Measurements from ENCODE around the gene QRFP.

The QRFP gene, protein sequence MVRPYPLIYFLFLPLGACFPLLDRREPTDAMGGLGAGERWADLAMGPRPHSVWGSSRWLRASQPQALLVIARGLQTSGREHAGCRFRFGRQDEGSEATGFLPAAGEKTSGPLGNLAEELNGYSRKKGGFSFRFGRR

DNA sequence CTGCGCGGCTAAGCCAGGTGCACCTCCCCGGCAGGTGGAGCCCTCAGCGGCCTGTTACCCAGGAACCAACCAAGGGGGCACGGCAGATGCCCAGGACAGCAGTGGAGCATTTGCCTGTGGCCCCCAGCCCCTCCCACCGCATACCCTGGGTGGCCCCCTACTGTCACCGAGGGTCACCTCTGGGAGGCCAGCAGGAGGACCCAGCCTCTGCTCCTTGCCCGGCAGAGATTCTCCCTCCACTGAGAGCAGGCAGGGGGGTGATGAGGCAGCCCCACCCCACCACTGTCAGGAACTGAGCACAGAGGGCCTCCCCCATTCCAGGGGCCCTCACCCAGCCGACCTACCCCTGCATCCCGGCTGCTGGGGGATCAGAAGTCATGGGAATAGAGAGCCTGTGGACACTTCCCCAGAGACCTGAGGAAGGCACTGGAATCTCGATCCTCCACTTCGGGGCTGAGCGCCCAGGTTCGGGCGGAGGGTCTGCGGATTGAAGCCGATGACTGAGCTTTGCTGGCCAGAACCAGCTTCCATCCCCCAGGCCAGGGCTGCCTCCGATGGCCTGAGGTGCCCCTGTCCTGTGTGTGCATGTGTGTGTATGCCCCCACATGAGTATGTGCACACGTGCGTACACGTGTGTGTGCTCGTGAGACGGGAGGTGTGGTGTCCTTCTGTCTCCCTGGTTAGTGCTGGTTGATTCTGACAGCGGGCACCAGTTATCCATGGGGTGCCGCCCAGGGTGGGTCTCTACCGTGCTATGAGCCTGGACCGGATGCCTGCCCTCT is at the start of gene QRFP:
QRFP (minus strand) TSS at position 580 of the 782 bp plus-strand sequence. CDS start 2,974 bp downstream, outside the sequence.
- Mint-ChIP-seq H3K27me3 (peaks cover 13% of the 10 kb centered on the region), H3K36me3 (ENCODE audit: insufficient read depth) (peaks cover 2% of the 10 kb centered on the region), H3K4me1 (no peaks in the 10 kb centered on the region), H3K9me3 (no peaks in the 10 kb centered on the region), H3K27ac (ENCODE audit: low read depth) (no peak within 1 kb of the TSS), H3K4me3 (no peak within 1 kb of the TSS)
- ATAC-seq (replicated peaks; ENCODE audit: extremely low read depth, poor library complexity, severe bottlenecking) (no peak), DNase-seq (ENCODE audit: low spot score in 2 of 2) (no peak)

DNA sequence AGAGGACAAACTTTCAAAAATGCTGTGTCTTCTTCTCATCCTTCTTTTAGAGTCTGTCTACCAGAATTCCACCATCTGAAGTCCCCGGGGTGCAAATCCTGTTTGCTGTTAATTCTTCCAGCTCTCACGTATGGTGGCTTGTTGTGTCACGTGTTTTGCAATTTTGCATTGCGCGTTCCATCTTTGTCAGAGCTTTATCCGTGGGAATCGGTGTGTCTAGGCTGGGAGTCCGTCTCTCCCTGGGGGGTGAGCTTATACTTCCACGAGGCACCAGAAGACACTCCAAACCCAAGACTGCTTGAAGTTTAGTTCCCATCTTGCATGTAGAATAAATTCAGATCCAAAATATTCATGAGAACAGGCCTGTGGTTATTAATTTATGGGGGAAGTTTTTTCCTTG is 48.6 kb upstream of the QRFP start:
- Mint-ChIP-seq H3K36me3 (ENCODE audit: insufficient read depth) (peaks cover 2% of the 10 kb centered on the region), H3K4me1 (peaks cover 9% of the 10 kb centered on the region), H3K9me3 (no peaks in the 10 kb centered on the region), H3K27me3 (peaks cover 71% of the 10 kb centered on the region), H3K27ac (ENCODE audit: low read depth) (no peak overlapping the region), H3K4me3 (no peak overlapping the region)
- ATAC-seq (replicated peaks; ENCODE audit: extremely low read depth, poor library complexity, severe bottlenecking) (no peak), DNase-seq (ENCODE audit: low spot score in 2 of 2) (no peak)

DNA sequence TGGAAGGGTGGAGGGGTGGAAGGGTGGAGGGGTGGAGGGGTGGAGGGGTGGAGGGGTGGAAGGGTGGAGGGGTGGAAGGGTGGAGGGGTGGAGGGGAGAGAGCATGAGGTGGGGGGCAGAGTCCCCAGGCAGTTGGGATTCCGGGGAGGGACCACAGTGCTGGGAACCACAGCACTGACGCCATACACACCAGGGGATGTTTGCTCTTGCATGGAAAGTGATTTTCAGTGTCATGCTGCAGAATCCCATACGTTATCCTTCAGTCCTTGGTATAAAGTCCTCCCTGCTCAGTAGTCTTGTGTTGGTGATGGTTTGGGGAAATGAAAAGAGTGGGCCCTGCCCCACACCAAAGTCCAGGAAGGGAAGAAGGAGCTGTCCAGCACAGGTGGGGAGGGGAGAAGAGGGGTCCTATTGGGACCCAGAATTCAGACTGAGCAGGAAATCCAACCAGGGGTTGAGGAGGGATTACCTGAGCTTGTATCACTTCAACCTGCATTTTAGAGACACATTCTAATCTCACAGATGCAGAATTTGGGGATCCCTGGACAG is 48.0 kb upstream of the QRFP start:
- no peaks in the 10 kb centered on the region for H3K9me3 Mint-ChIP-seq
- no peak overlapping the region for H3K4me3 Mint-ChIP-seq
- ATAC-seq (replicated peaks; ENCODE audit: extremely low read depth, poor library complexity, severe bottlenecking) = no peak
- H3K4me1 Mint-ChIP-seq = peaks cover 9% of the 10 kb centered on the region
- no peak for DNase-seq (ENCODE audit: low spot score in 2 of 2)
- no peak overlapping the region for H3K27ac Mint-ChIP-seq (ENCODE audit: low read depth)
- H3K36me3 Mint-ChIP-seq (ENCODE audit: insufficient read depth) = peaks cover 2% of the 10 kb centered on the region
- H3K27me3 Mint-ChIP-seq = peaks cover 66% of the 10 kb centered on the region

DNA sequence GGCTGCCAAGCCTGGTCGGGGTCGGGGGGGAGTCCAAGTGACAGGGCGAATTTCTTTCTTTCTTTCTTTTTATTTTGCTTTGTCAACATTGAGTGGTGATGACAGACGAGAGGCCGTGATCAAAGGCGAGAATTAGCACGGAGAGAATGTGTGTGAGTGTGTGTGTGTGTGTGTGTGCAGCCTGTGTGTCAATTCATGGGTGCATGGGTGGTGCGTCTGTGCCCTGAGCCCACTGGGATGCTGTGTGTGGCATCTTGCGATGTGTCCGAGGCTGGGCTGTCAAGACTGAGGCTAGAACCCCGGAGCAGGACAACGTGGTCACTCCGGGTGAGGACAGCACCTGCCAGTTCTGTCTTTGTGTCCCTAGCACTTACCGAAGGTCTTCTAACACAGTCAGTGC is 47.2 kb upstream of the QRFP start:
- no peak overlapping the region for H3K4me3 Mint-ChIP-seq
- no peak overlapping the region for H3K27ac Mint-ChIP-seq (ENCODE audit: low read depth)
- peaks cover 63% of the 10 kb centered on the region for H3K27me3 Mint-ChIP-seq
- peaks cover 2% of the 10 kb centered on the region for H3K36me3 Mint-ChIP-seq (ENCODE audit: insufficient read depth)
- DNase-seq (ENCODE audit: low spot score in 2 of 2) = no peak
- ATAC-seq (replicated peaks; ENCODE audit: extremely low read depth, poor library complexity, severe bottlenecking) = no peak
- H3K4me1 Mint-ChIP-seq = peaks cover 9% of the 10 kb centered on the region
- H3K9me3 Mint-ChIP-seq = no peaks in the 10 kb centered on the region

DNA sequence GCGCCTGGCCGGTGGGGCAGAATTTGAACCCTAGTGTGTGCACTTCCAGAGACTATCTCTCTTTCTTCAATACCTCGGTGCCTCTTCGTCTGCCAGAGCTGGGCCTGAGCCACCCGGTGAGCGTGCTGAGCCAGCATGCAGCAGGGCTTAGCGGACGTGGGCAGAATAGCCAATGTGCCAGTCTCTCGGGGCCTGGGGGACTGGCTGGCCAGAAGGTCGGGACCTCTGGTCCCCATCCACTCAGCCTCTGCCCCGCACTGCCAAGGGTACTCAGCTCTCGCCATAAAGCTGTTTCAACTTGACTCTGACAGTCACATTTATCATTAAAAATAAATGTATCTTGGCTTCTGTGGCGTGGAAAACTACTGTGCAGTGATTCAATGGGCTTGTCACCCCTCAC is 46.6 kb upstream of the QRFP start:
- H3K36me3 Mint-ChIP-seq (ENCODE audit: insufficient read depth) = peaks cover 2% of the 10 kb centered on the region
- H3K4me1 Mint-ChIP-seq = peaks cover 9% of the 10 kb centered on the region
- H3K27ac Mint-ChIP-seq (ENCODE audit: low read depth) = no peak overlapping the region
- no peak for ATAC-seq (replicated peaks; ENCODE audit: extremely low read depth, poor library complexity, severe bottlenecking)
- H3K27me3 Mint-ChIP-seq = peaks cover 62% of the 10 kb centered on the region
- no peak overlapping the region for H3K4me3 Mint-ChIP-seq
- DNase-seq (ENCODE audit: low spot score in 2 of 2) = no peak
- no peaks in the 10 kb centered on the region for H3K9me3 Mint-ChIP-seq

DNA sequence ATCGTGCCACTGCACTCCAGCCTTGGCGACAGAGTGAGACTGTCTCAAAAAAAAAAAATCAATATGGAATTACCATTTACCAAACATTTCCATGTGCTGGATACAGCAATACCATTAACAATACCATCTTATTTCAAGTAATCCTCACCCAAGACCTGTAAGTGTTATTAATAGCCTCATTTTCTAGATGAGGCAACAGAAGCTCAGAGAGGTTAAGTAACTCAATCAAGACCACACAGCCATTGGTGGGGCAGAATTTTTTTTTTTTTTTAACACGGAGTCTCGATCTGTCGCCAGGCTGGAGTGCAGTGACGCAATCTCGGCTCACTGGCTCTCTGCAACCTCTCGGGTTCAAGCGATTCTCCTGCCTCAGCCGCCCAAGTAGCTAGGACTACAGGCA is 46.1 kb upstream of the QRFP start:
- no peak for ATAC-seq (replicated peaks; ENCODE audit: extremely low read depth, poor library complexity, severe bottlenecking)

DNA sequence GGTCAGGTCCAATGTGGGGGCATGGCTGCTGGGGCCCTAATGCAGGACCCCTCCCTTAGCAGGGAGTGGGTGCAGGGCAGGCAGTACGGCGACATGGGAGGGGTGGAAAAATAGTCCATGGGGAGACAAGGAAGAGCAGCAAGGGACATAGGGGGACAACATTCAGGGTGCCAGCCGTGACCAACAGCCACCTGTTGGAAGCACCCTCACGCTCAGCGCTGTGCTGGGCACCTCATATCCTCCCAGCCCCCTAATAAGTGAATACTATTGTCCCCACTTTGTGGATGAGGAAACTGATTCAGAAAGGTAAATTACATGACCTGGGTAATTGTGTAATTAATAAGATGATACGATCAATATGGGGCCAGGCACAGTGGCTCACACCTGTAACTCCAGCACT is 45.5 kb upstream of the QRFP start:
- DNase-seq (ENCODE audit: low spot score in 2 of 2) (no peak), ATAC-seq (replicated peaks; ENCODE audit: extremely low read depth, poor library complexity, severe bottlenecking) (no peak)
- no peak overlapping the region for H3K4me3 Mint-ChIP-seq
- no peak overlapping the region for H3K27ac Mint-ChIP-seq (ENCODE audit: low read depth)
- H3K4me1 Mint-ChIP-seq = peaks cover 9% of the 10 kb centered on the region
- peaks cover 61% of the 10 kb centered on the region for H3K27me3 Mint-ChIP-seq
- no peaks in the 10 kb centered on the region for H3K9me3 Mint-ChIP-seq
- H3K36me3 Mint-ChIP-seq (ENCODE audit: insufficient read depth) = peaks cover 2% of the 10 kb centered on the region

More for the DNA sequence above, 46.1 kb upstream of the QRFP start:
- no peak overlapping the region for H3K4me3 Mint-ChIP-seq
- H3K9me3 Mint-ChIP-seq = no peaks in the 10 kb centered on the region
- H3K36me3 Mint-ChIP-seq (ENCODE audit: insufficient read depth) = peaks cover 2% of the 10 kb centered on the region
- peaks cover 9% of the 10 kb centered on the region for H3K4me1 Mint-ChIP-seq
- no peak overlapping the region for H3K27ac Mint-ChIP-seq (ENCODE audit: low read depth)
- peaks cover 61% of the 10 kb centered on the region for H3K27me3 Mint-ChIP-seq
- DNase-seq (ENCODE audit: low spot score in 2 of 2) = no peak

DNA sequence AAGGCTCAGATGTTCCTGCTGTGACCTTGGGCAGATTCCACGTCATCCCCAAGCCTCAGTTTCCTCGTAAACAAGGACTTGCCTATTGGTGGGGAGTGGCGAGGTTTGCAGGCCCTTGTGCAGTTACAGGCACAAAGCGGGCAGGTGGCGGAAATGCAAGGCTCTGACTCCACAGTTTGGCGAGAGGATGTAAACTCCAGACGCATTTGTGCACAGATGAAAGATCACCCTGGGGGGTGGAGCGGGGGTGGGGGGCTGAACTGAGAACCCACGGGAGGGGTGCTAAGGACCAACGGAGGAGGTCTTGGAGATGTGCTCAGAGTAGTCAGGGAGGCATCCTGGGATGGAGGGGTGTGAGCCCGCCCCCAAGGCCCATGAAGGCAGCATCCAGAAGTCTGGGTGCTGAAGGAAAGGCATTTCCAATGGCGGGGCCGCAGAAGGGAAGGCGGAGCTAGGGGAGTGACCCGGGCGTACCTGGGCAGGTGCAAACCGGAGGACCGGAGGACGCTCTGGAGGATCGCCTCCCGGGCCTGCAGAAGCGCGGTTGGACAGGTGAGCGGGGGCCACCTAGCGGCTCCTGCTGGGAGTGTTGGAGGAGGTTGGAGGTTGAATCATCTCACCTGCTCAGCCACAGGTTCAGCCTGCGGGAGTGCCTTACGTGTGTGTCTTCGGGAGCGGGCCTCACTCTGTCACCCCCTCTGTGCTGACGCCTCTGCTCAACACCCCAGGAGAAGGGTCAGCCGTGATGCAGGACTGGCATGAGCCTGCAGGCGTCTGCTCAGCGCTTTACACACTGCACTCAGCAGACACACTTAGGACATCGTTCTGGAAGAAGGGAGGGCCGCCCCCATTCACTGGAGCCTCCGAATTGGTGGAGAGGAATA is 44.3 kb upstream of the QRFP start:
- Mint-ChIP-seq H3K27ac (ENCODE audit: low read depth) (no peak overlapping the region), H3K4me3 (no peak overlapping the region), H3K27me3 (peaks cover 63% of the 10 kb centered on the region), H3K9me3 (no peaks in the 10 kb centered on the region), H3K4me1 (peaks cover 9% of the 10 kb centered on the region), H3K36me3 (ENCODE audit: insufficient read depth) (peaks cover 2% of the 10 kb centered on the region)
- peak; percentile 49 for ATAC-seq (replicated peaks; ENCODE audit: extremely low read depth, poor library complexity, severe bottlenecking)
- DNase-seq (ENCODE audit: low spot score in 2 of 2) = peak; percentile 42 to 59

DNA sequence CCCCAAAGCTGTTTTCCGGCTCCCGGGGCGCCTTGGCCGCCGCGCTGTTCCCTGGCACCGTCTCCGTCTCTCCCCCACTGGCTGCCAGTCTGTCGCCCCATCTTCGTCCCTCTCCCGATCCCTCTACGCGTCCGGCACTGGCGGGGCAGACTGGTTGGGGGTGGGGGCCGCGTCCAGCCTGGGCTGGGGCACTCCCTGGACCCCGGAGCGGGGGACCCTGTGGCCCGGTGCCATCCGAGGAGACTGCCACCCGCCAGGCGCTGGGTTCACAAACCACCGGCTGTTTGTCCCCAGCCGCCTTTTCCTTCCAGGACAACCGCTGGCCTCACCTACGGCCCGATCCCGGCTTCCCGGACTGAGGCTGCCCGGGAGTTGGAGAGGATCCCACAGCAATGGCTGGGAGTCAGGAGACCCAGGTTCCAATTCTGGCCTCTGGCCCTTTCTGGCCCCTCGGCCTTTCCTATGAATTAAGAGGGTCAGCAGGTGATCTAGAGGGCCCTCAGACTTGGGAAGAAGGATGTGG is 43.5 kb upstream of the QRFP start:
- H3K27me3 Mint-ChIP-seq = peaks cover 63% of the 10 kb centered on the region
- DNase-seq (ENCODE audit: low spot score in 2 of 2) (no peak), ATAC-seq (replicated peaks; ENCODE audit: extremely low read depth, poor library complexity, severe bottlenecking) (no peak)
- H3K27ac Mint-ChIP-seq (ENCODE audit: low read depth) = no peak overlapping the region
- H3K4me3 Mint-ChIP-seq = no peak overlapping the region
- H3K36me3 Mint-ChIP-seq (ENCODE audit: insufficient read depth) = peaks cover 3% of the 10 kb centered on the region
- no peaks in the 10 kb centered on the region for H3K9me3 Mint-ChIP-seq
- peaks cover 9% of the 10 kb centered on the region for H3K4me1 Mint-ChIP-seq

DNA sequence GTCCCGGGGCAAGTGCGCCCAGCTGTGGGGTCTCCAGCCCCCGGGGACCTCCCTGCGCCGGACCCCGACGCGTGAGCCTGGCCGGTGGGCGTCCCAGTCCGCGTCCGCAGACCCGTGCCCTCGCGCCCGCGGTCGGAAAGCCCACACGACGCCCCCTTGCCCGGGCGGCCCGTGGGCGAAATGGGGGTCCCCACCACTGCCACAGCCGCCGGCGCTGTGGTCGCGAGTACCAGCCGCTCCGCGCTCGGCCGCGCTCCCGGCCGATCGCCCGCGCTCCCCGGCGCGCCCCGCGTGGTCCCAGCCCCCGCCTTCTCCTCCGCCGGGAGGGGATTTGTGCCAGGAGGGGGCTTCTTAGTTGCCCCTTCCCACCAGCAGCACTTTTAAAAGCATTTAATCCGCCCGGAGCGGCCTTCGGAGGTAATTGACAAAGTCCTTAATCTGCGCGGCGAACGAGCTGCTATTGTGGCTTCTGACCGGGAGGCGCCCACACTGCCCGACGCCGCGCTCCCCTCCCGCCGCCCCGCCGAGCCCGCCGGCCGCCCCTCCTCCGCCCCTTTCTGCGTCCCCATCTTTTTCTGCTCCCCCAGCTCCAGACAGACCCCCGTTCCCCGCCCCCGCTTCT is 42.9 kb upstream of the QRFP start:
- H3K27me3 Mint-ChIP-seq = peaks cover 68% of the 10 kb centered on the region
- peaks cover 3% of the 10 kb centered on the region for H3K36me3 Mint-ChIP-seq (ENCODE audit: insufficient read depth)
- peaks cover 9% of the 10 kb centered on the region for H3K4me1 Mint-ChIP-seq
- no peaks in the 10 kb centered on the region for H3K9me3 Mint-ChIP-seq
- H3K27ac Mint-ChIP-seq (ENCODE audit: low read depth) = no peak overlapping the region
- H3K4me3 Mint-ChIP-seq = no peak overlapping the region
- no peak for ATAC-seq (replicated peaks; ENCODE audit: extremely low read depth, poor library complexity, severe bottlenecking)
- DNase-seq (ENCODE audit: low spot score in 2 of 2) = no peak

DNA sequence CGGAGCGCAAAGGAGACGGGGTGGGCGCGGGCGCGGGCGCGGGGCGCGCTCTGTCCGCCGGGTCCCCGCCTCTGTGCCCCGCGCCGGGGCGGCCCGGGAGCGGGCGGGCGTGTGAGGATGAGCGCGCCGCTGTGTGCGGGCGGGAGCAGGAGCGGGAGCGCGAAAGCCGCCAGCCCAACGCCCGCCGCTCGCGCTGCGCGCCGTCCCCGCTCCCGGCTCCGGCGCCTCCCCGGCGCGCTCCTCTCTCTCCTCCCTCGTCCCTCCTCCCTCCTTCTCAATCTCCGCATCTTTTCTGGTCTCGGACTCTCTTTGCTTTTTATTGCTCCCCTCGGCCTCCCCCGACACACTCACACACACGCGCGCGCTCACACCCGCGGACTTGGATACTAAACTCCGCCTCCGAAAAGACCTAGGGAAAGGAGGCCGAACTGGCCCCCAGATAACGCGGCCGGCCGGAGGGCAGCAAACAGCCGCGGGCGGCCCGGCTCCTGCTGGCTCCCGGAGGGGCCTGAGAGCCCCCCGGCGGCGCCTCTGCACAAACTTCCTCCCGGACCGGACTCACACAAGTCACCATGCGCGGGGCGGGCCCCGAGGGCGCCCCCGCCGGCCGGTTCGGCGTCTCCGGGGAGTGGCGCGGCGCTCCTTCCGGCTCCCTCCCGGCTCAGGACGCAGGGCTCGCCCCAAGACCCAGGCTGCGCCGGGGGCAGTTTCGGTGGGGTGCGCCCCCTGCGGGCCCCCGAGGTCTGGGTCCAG is 42.2 kb upstream of the QRFP start, which contains the start of gene FIBCD1:
FIBCD1 (minus strand) TSS at position 596 of the 753 bp plus-strand sequence. CDS start 640 bp downstream, outside the sequence.
- Mint-ChIP-seq H3K36me3 (ENCODE audit: insufficient read depth) (peaks cover 3% of the 10 kb centered on the region), H3K27me3 (peaks cover 73% of the 10 kb centered on the region), H3K9me3 (no peaks in the 10 kb centered on the region), H3K4me1 (peaks cover 9% of the 10 kb centered on the region), H3K4me3 (peak within 1 kb of the TSS; percentile 36), H3K27ac (ENCODE audit: low read depth) (no peak within 1 kb of the TSS)
- no peak for ATAC-seq (replicated peaks; ENCODE audit: extremely low read depth, poor library complexity, severe bottlenecking)
- no peak for DNase-seq (ENCODE audit: low spot score in 2 of 2)

Data from central memory CD8-positive, alpha-beta T cell (primary cell).